Spleen (tissue), 7 donors: Measurements from ENCODE around the gene RANBP3.

Source experiments
- CTCF ChIP-seq, 11 experiments: fragments of 200-600 bp in 7 of 11; fragments of 450-650 bp in 4 of 11; sonication (generic) in 4 of 11; IDR thresholded peaks in 8 of 11; conservative IDR thresholded peaks in 3 of 11; 1 replicate in 7 of 11; 2 replicates in 4 of 11; pipeline versions ENCODE4 v1.4.0 to v1.8.0; 2016 to 2021; ENCODE audit warnings: antibody characterized with exemption in 11 of 11, inconsistent platforms in 4 of 11, mild to moderate bottlenecking in 1 of 11
- POLR2A ChIP-seq, 3 donors: fragments of 450-650 bp; IDR thresholded peaks; one replicate each; pipeline ENCODE4 v1.5.1; 2017; ENCODE audit warnings: antibody characterized with exemption in 3 of 3, mild to moderate bottlenecking in 1 of 3
- POLR2AphosphoS5 ChIP-seq, 3 donors: sonication (generic); formaldehyde crosslinking; IDR thresholded peaks; one replicate each; pipeline ENCODE4 v1.5.1; 2017; ENCODE audit warnings: antibody characterized with exemption in 3 of 3
- donor health status: DM: no; HTN: no; CAD: no; lungs with moderate emphysema.
- donor health status: DM: no; HTN: no; CAD: no.
- donor health status: DM: no; HTN: no; CAD: no.

GRCh38 chr19:6003976-6004375, 26.0 kb upstream of the RANBP3 start:
- no peak for TF ChIP-seq POLR2A (IDR thresholded peaks at IDR 0.05)
- TF ChIP-seq CTCF (IDR thresholded peaks at IDR 0.05 in 8 of 11, conservative IDR thresholded peaks at IDR 0.05 in 3 of 11): no peak
- no peak for TF ChIP-seq POLR2AphosphoS5 (IDR thresholded peaks at IDR 0.05)
